NCI-H2227 (cell line): ENCODE results near the gene PFN2.
"Not testable (repeated sequence)": the region's sequence is repeated elsewhere in the genome, so short reads cannot be mapped to it uniquely, and the experiment has no call there.

ENCODE experiments used
- DNase-seq: peaks from one replicate; lab custom pipeline; 2025; ENCODE audit not compliant: unreplicated experiment; lab: John Stamatoyannopoulos, UW

PFN2 gene, protein sequence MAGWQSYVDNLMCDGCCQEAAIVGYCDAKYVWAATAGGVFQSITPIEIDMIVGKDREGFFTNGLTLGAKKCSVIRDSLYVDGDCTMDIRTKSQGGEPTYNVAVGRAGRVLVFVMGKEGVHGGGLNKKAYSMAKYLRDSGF

DNA sequence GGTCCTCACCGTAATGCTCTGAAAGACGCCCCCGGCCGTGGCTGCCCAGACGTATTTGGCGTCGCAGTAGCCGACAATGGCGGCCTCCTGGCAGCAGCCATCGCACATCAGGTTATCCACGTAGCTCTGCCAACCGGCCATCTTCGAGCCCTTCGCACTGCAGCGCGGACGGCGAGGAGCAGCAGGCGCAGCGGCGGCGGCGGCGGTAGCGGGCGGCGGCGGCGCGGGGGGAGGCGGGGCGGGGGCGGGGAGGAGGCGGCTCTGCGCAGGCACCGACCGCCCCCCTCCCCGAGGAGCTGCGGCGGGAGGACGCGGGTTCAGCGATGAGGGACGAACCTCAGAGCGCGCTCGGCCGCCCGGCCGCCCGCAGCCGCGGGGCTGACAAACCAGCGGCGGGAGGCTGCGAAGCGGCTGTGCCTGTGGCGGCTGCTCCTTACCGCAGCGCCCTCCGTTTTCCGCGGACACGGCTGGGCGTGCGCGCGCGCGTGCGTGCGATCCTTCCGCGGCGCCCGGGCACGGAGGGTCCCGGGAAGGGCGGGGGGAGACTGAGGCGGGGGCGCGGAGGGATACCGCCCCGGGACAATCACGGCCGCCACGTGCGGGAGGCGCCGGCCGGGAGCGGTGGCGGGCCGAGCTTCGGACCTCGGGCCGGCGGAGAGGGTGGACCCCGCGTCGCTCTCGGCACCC, at the start of gene PFN2:
Gene PFN2 (minus strand): TSS at position 180 of the 687 bp plus-strand sequence. CDS start 39 bp downstream, at position 141.
- peak; percentile 87 for DNase-seq

DNA sequence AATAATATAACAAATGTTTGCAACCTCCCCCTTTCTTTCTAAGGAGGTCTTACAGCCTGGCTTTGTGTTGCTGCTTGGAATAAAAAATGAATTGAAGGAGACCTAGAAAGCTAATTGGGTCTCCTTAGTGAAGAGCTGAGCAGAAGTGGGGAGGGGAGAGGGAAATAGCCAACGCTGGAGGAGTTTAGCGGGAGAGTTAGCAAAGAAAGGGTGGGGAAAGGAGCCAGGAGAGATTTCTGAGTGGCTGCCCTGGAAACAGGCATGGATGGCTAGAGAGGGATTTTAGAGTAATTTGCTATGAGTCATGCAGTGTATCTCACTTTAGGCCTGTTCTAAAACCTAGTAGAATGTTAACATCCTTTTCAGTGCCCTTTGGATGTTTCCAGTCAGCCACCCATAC, 45.2 kb upstream of the PFN2 start:
- DNase-seq = no peak

DNA sequence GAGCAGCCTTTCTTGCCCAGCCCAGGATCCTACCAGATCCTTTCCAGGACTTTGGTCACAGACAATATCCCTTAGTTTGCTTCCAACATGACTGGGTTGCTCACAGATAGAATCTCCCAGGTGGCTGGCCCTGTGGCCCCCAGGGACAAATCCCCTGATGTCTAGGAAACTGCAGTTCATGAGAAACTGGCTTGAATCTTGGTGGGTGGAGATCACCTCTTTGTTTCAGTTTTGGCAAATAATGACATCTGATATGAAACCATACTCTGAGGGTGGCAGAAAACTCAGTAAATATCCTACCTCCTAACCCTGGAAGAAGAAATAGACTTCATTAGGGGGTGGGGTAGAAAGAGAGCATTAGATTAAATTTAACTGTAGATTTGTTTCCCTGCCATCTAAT, 44.1 kb upstream of the PFN2 start:
- DNase-seq = no peak

DNA sequence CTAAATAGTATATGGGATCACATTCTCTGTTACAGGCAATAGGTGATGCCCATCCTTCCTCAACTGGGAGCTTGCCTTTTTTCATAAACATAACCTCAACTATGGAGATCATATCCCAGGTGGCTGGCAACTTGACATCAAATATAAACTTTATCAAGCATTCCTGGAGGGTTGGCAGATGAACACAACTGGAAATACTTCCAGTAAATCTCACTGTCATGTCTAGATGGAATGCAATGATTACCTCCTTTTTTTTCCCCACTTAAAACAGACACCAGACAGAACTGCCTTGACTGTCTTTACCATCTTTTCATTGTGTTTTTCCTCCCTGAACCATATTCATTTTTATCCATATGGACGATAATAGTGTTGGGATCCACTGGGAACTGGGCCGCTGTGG, 43.1 kb upstream of the PFN2 start:
- no peak for DNase-seq

DNA sequence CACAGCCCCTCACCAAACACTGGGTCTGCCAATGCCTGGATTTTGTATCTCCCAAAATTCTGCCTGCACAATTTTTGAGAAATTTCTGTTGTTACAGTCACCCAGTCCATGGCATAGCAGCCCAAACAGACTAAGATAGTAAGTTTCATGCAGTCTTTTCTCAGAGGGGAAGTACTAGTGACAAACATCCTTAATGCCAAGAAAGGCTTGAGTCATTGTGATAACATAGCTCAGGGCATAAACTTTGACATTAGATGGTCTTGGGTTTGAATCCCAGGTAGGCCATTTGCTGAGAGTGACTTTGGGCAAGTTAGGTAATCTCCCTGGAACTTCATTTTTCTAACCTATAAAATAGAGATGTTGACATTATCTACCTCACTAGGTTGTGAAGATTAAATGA, 36.1 kb upstream of the PFN2 start:
- no peak for DNase-seq

DNA sequence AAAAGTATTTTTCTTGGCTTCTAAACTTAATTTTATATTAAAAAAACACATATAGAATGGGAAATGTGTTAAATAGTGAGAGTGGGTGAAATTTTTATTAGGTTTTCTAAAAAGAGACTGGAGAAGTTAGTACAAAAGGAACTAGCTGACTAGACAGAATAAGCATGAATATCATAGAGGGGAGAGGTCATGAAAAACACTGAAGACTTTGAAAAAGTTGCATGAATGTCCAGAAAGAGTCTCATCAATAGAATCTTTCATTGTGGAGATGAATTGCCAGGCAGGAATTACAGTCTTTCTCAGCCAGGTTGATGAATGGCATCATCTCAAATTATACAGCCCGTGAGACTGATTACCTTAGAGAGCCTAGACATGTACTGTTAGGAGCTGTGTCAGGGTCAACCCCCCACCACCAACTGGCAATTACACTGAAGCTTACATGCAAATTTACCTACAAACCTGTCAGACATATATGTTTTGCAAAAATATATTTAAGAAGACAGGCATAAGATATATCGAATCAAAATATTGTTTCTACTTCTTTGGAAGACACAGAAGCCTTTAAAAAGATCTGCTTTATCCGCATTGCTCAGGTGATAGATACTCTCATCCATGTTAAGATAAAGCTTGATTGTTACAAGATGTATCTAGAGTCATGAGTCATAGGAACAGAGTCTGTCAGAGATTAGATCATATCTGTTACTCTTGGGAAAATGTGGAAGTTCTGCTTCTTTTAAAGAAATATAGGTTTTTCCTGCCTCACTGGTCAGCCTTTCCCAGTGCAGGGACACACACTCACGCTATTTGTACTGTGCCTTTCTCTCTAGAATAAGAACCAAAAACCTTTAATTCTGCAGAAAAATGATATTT, 34.8 kb upstream of the PFN2 start:
- no peak for DNase-seq

DNA sequence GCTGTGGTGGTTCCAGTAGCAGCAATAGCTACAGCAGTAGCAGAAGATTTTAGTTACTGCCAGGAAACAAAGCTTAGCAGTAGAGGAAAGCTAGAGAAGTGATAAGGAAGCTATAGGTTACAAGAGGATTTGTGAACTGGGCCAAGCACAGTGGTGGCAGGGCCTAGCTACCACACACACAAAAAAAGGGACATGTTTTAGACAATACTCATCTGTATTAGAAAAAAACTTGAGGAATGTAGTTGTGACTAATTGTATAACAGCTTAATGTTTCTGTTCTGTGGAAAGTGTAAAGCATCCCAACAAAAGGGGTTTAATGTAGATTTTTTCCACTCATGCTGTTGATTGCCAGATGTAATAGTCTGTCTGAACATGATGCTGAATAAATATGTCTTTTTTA, 29.9 kb upstream of the PFN2 start:
- no peak for DNase-seq

DNA sequence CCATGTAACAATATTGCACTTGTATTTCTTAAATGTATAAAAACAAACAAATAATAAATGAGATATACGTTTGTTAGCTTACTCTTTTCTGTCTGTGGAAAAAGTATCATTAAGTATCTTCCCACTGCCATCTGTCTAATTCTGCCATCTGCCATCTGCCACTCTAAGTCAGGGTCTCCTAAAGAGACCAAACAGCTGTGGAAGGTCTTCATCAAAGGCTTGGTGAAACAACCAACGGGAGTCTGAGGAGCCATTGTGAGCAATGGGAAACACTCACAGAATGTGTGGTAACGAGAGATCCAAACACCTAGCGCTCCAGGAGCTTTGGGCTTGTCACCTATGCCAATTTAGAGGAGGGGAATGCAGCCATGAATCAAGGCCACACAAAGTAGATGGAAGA, 28.7 kb upstream of the PFN2 start:
- DNase-seq = no peak

DNA sequence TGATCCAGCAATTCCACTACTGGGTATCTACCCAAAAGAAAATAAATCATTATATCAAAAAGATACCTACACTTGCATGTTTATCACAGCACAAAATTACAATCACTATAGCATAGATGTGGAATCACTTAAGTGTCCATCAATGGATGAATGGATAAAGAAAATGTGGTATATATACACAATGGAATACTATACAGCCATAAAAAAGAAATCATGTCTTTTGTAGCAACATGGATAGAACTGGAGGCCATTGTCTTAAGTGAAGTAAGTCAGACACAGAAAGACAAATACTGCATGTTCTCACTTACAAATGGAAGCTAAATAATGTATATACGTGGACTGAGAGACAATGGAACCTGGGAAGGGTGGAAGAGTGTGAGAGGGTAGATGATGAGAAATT, 28.3 kb upstream of the PFN2 start:
- DNase-seq = no peak

DNA sequence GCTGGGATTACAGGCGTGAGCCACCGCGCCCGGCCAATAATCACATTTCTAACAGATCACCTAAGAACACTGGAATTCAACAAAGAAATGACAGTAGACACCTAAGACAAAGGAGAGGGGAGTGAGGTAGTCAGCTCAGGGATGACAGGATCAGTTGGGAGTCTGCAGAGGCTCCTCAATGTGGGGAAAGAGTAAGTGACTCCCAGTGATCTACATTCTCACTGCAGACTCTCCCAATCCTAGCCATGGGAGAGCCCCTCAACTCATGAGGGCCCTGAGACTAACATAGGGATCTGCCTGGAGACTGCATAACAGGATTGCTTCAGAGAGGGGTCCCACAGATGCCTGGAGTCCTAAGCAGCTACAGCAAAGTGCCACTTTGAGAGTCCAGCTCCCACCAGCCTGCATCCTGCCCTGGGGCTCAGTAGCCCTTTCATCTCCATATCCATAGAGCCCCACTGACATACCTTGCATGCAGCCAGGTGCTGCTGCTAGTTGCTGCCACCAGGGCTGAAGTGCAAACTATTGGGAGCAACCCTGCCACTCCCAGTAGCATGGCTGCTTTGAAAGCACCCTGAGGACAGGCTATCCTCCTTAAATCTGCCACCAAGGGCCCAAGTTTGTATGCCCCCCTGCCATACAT, 21.8 kb upstream of the PFN2 start:
- DNase-seq = no peak

DNA sequence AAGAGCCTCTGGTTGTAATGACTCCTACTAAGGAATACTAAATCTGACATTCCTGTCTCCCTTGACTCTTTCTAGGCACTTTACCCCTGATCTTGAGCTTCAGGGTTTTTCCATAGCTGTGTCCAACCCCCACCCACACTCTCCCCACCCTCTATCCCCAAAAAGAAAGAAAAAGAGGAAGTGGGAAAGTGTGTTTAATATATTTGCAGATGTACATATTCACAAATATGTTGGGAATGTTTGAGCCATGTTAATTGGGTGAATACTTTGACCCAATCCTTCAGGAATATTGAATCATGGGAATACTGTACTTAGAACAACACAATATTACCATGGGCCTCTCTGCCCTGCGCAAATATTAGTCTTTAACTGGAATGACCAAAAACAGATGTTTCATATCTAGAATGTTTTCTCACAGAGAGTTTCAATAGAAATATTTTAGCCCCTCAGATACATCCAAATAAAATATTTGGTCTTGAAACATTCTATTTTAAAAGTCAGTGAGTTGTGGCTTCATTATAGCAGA, 19.8 kb upstream of the PFN2 start:
- DNase-seq = no peak

DNA sequence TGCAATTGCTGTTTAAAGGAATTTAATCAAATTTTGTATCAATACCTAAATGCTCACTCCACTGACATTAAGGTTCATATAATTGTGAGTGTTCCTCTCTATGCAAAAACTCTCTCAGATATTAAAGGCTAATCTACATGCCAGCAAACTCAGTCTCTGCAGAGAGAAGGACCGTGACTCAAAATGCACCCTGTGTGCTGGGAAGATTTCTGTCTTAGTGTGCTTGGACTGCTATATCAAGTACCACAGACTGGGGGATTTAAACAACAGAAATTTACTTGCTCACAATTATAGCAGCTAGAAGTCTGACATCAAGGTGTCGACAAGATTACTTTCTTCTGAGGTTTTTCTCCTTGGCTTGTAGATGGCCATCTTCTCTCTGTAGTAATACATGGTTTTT, 18.6 kb upstream of the PFN2 start:
- no peak for DNase-seq

DNA sequence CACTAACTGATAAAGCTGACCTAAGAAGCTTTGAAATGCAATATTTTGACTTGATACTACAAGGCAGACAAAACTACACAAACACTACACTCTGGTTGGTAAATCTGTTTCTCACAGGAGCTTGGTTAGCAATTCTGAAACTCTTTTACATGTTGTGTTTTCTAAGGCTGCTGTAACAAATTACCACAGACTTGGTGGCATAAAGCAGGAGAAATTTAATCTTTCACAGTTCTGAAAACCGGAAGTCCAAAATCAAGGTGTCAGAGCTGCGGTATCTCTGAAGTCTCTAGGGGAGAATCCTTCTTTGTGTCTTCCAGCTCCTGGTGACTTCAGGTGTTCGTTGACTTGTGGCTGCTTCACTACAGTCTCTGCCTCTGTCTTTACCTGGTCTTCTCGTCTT, 12.9 kb upstream of the PFN2 start:
- DNase-seq = no peak

DNA sequence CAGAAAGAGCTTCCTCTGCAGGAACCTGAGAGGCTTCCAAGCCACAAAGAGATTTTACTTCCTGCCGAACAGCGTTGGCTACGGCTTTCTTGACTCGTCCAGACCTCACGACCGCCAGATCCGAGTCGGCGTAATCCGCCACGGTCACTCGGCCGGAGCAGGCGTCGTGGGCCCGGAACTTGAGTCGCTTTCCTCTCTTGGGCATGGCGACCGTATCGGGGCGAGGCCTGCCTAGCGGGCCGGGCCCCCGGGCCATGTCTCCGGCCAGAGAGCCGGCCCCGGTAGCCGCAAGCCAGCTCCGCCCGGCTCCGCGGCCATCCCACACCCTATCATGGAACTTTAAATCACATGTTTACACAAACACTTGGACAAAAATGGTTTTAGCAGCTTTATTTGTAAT, 12.4 kb upstream of the PFN2 start:
- not testable (repeated sequence) for DNase-seq

DNA sequence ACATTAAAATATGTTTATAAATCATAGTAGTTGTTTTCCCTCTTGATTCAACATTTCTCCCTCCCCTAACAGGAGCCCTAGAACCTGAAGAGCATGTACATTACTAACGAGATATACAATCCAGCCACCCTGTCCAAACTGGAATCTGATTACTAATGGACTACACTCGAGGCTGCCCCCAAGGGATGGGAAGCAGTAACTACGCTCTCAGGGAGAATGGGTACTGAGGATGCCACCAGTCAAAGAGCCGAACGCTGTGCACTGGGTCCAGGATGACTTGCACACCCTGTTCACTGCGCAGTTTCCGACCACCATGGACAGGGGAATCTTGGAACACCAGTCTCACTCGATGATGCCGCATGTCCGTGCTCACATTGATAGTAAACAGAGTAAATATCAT, 11.3 kb upstream of the PFN2 start:
- not testable (repeated sequence) for DNase-seq

DNA sequence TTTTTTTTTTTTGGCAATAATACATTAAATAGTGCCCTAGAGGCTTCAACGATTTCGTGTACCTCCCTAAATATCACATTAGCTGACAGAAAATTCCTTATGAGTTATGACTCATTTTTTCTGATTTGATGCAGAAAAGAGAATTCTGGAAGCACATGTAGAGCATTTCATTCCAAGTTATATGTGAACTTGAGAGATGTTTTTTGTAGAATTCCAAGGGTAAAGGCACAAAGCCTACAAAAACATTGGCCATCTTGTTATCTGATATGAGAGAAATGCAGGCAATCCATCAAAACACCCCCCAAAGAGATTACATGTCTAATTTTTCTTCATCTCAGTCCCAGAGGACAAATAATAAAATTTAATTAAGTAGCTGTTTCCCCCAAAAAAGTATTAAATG, 6.7 kb upstream of the PFN2 start:
- no peak for DNase-seq

DNA sequence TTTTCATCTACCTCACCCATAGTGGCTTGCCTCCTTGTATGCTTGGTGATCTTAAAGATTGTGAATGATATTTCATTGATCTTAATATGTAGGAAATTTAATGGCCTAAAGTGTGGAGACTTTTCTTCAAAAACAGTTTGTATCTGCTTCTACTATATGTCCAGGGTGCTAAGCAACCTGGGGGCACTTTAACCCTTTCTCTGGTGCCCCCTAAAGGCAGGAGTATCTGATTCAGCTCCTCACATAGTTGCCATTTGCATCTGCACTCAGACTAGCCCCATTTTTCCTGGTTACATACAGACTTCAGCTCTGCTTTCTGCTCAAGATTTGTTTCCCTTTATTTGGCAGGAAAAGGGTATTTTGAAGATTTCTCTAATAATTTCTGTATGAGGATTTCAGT, 5.2 kb upstream of the PFN2 start:
- DNase-seq = no peak

DNA sequence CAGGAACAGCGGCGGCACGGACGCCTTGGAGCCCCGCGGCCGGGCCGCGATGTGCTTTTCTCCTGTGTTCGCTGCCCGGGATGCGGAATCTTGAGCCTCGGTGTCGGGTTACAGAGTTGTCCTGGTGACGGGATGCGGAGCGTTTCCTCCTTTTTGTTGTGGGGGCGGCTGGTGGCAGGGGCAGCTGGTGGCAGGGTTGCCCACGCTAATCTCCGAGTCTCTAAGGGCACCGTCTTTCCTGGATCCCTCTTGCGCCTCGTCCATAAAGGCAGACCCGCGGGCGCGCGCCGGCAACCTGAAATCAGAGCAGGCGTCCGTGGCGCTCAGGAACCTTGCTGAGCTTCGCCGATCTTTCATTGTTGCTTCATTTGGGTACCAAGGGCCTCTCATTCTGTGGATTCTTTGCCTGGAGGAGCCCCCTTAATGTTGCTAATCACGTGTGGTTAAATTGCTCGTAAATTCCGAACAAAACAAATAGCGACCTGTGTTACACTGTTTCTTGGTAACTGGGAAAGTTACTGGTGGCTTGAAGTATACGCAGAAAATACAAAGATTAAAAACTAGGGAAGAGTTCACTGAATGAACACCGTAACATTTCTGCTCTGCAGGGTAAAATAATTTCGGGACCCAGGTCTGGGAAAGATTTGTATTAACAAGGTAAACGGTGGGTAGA, 844 bp upstream of the PFN2 start:
- peak; percentile 82 for DNase-seq

DNA sequence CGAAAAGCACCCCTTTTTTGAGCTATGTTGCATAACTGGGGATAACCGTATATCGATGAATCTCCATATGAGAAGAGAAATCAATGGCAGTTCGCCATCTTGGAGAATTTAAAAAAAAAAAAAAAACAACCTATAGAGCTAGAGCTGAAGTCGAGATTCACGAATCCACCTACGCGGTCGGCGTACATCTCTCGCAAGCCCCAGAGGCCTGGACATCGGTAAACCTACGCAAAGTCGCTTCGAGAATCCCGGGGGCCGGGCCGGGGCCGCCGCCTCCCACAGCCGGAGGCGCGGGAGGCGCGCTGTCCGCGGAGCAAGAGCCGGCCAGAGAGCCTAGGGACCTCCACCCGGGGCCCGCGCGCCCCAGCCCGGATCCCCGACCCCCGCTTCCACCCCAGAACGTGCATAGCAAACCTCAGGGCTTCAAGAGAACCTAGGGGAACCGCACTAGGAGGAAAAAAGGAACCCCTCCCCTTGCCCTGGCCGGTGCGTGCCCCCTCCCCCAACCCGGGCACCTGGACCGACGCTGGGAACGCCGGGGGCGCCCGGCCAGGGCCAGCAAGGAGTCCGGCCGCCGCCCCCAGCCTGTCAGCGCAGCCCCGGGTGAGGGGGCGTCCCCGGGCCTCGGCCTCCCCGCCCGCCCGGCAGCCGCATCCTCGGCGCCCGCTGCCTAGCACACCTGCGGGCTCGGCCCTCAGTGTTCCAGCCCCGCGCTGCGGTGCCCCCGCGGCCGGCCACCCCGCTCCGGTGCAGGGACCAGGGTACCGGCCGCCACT, 567 bp downstream of the PFN2 start:
- DNase-seq = peak; percentile 79
